Activated T-cell treated with anti-CD3 and anti-CD28 coated beads, Interleukin-2, amount 50 U/mL, for 72 hours (primary cell): Measurements from ENCODE around the gene SAMSN1. TPM values are rescaled to one million over a fixed set of nuclear protein-coding genes. Genes with fewer than 3 reads are reported as not detected.

Experiments
- ATAC-seq, 2 donors: fragments of 150-1000 bp; cut with Tn5 transposase; replicated peaks in 1 of 2; 2 replicates each; pipeline ENCODE4 v1.10.0; 2021; ENCODE audit warnings: moderate library complexity in 2 of 2, mild to moderate bottlenecking in 1 of 2
- DNase-seq, 2 donors: peaks; one replicate each; pipeline ENCODE4 v3.0.0; 2021 to 2022; ENCODE audit warnings: mixed read lengths in 1 of 2
- H3K27ac Mint-ChIP-seq: one replicate; pipeline ENCODE4 v1.8.0; 2022; ENCODE audit warnings: mild to moderate bottlenecking, moderate library complexity, mixed read lengths
- H3K27me3 Mint-ChIP-seq: one replicate; pipeline ENCODE4 v1.8.0; 2022; ENCODE audit warnings: low read depth, mixed read lengths
- H3K36me3 Mint-ChIP-seq, 2 donors: one replicate each; pipeline ENCODE4 v1.8.0; 2022; ENCODE audit warnings: mixed read lengths in 2 of 2, mild to moderate bottlenecking in 1 of 2; ENCODE audit not compliant: insufficient read depth in 2 of 2
- H3K4me1 Mint-ChIP-seq: one replicate; pipeline ENCODE4 v1.8.0; 2022; ENCODE audit warnings: low read depth, mixed read lengths
- H3K4me3 Mint-ChIP-seq, 2 donors: one replicate each; pipeline ENCODE4 v1.8.0; 2022; ENCODE audit warnings: mild to moderate bottlenecking in 2 of 2, mixed read lengths in 2 of 2, moderate library complexity in 2 of 2
- H3K9me3 Mint-ChIP-seq, 2 donors: one replicate each; pipeline ENCODE4 v1.8.0; 2022; ENCODE audit warnings: mixed read lengths in 2 of 2
- total RNA-seq, 2 donors: library from RNA; stranded (reverse); gene quantifications; one replicate each; pipeline ENCODE4 v1.2.3, GENCODE V29; 2022

The SAMSN1 gene
- total RNA-seq, 2 donors from 2014 or later, result 65.4 to 69.1 TPM

DNA sequence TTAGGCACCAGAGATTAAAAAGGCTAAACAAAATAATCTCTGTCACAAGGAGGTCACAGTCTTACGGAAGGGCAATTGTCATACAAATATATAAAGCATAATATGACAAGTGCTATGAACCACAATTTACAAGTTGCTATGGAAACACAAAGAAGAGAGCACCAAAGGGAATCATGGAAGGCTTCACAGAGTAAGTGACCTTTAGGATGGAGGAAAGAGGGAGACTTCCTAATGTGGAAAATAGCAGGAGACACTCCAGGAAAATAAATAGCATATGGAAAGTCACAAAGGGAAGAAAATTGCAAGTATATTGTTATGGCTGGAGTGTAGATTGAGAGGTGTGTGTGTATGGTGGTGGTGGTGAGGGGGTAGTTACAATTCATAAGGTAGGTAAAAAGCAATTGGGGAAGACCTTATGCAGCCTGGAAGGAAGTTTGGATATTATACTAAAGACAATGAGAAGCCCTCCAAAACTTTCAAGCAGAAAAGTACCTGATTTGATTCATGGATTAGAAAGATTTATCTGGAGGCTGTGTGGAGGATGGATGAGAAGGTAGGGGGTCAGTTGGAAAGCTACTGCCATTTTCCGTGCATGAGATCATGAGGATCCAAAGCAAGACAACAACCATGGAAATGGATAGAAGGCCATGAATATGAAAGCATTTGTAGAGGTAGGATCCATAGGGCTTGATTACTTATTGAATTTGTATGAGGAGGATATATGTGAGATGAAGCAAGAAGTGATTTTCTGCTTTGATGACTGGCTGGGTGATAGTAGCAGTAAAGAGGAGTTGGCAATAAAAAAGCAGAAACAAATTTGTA is 61.7 kb downstream of the SAMSN1 start:
- H3K4me1 Mint-ChIP-seq, result peaks cover 87% of the 10 kb centered on the region

DNA sequence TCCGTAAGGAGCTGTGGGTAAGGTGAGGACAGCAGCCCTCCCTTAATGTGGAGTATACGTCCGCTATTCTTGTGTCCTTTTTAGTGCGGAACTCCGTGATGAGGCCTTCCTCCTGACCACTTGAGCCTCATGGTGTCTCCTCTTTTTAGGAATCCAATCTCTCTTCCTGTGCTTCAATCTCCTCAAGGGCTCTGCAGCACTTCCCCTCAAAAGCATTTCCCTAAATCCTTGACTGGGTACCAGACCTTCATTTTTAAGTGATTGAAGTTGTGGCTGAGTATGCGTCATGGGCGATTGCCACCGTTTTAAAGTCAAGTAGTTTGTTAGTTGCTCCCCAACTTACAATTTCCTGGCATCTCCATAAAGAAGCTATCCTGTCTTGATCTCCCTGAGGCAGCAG is 62.8 kb downstream of the SAMSN1 start:
- Mint-ChIP-seq H3K9me3 (peaks cover 0 to 3% of the 10 kb centered on the region in 2 donors), H3K4me3 (peak overlapping the region in 1 of 2 donors; percentile 37), H3K36me3 (peaks cover 12 to 15% of the 10 kb centered on the region in 2 donors), H3K4me1 (peaks cover 81% of the 10 kb centered on the region), H3K27ac (peak overlapping the region; percentile 93), H3K27me3 (no peaks in the 10 kb centered on the region)
- no peak for DNase-seq
- no peak for ATAC-seq

More for the DNA sequence above, 61.7 kb downstream of the SAMSN1 start:
- H3K36me3 Mint-ChIP-seq, result peaks cover 12 to 15% of the 10 kb centered on the region in 2 donors
- H3K9me3 Mint-ChIP-seq, result peaks cover 0 to 3% of the 10 kb centered on the region in 2 donors
- H3K27ac Mint-ChIP-seq, result peak overlapping the region; percentile 17
- DNase-seq (no peak), ATAC-seq (no peak)
- H3K27me3 Mint-ChIP-seq, result no peaks in the 10 kb centered on the region
- H3K4me3 Mint-ChIP-seq, result no peak overlapping the region

DNA sequence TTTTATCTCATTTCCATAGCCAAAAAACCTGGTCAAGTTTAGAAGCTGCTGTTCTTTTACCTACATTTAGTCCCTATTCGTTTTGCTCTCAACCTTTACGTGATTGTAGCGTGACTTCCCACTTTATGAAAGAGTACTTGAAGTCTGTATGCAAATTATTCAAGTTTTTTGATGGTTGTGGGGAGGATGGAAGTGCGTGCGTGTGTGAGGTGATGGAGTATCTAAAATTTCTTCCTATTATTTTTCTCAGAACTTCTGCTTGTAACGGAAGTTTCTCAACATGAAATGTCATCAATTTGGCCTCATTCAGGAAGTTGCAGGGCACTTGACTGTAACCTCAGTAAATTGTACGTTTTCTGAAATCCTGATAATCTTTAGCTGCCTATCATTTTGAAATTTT is 64.0 kb downstream of the SAMSN1 start:
- peaks cover 12 to 15% of the 10 kb centered on the region in 2 donors for H3K36me3 Mint-ChIP-seq
- ATAC-seq (peak; percentile 56 to 67), DNase-seq (no peak)
- H3K9me3 Mint-ChIP-seq, result peaks cover 0 to 3% of the 10 kb centered on the region in 2 donors
- H3K27me3 Mint-ChIP-seq, result no peaks in the 10 kb centered on the region
- H3K27ac Mint-ChIP-seq, result peak overlapping the region; percentile 93
- peak overlapping the region; percentile 69 to 85 for H3K4me3 Mint-ChIP-seq
- H3K4me1 Mint-ChIP-seq, result peaks cover 70% of the 10 kb centered on the region

DNA sequence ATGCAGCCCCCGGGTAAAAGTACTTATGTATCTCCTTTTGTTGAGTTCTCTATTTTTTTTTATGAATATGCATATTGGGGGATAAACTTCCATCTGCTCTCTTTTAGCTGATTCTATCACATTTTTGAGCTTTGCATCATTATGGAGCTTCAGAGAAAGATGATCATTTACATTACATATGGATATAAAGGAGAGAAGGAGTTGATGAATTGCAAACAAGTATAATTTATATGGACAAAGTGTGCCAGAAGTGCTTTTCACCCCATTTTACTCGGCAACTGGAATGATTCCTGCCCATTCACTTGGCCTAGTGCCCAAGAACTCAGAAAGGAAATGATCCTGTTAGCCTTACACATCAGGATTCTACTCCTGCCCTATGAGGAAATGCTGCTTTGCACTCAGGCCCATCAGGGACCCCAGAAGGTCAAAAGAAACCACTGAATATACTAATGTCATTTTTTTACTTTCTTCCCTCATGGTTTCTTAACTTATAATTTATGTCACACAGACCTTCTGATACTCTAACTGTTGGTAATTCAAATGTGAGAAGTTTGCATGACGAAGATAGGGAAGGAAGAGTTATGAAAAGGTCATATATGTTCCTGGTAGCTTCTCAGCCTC is 65.6 kb downstream of the SAMSN1 start:
- H3K27ac Mint-ChIP-seq, result peak overlapping the region; percentile 64
- H3K9me3 Mint-ChIP-seq, result peaks cover 0 to 3% of the 10 kb centered on the region in 2 donors
- H3K36me3 Mint-ChIP-seq, result peaks cover 10 to 15% of the 10 kb centered on the region in 2 donors
- ATAC-seq (no peak), DNase-seq (no peak)
- H3K27me3 Mint-ChIP-seq, result no peaks in the 10 kb centered on the region
- no peak overlapping the region for H3K4me3 Mint-ChIP-seq
- H3K4me1 Mint-ChIP-seq, result peaks cover 61% of the 10 kb centered on the region

DNA sequence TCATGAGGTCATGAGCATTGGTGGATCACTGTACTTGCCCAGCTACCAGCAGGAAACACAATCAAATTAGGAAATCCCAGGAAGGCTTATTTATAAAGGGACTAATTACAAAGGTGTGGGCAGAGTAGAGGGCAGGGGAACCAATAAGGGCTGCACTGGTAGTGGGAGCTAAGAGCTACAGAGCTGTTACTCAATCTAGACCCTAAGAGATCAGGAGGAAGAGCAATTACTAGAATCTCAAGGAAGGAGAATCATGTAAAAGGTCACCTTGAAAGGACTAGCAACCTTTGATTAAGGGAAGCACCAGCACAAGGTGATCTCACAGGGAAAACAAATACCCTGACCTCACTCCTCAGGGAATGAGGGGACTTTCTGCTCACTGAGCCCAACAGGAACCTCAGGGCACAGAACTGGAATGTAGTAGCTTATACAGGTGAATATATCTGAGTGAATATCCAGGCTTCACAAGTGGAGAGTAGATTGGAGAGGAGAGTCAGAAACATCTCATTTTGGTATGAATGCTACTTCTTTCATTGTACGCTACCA is 66.8 kb downstream of the SAMSN1 start:
- no peak overlapping the region for H3K4me3 Mint-ChIP-seq
- no peaks in the 10 kb centered on the region for H3K9me3 Mint-ChIP-seq
- DNase-seq, result no peak
- peaks cover 5 to 7% of the 10 kb centered on the region in 2 donors for H3K36me3 Mint-ChIP-seq
- H3K4me1 Mint-ChIP-seq, result peaks cover 54% of the 10 kb centered on the region
- H3K27me3 Mint-ChIP-seq, result no peaks in the 10 kb centered on the region
- peak overlapping the region; percentile 6 for H3K27ac Mint-ChIP-seq
- peak in 1 of 2 donors; percentile 15 for ATAC-seq

DNA sequence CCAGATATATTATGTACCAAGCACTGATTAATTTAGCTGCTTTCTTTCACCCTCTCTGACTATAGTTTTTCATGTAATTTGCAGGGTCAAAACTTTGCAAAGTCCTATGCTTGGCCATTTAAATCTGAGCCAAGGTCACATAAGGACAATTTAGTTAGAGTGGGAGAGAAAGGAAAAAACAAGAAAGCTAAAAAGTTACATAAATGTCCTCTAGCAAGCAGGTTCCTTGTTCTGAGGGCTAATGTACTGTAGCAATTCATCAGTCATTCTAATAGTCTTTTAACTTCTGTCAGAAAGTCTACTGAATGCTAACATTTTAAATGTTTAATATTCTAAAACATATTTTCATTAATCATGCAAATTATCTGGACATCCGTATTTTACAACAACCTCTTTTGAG is 68.3 kb downstream of the SAMSN1 start:
- H3K4me1 Mint-ChIP-seq, result peaks cover 39% of the 10 kb centered on the region
- H3K4me3 Mint-ChIP-seq, result no peak overlapping the region
- H3K27me3 Mint-ChIP-seq, result no peaks in the 10 kb centered on the region
- H3K27ac Mint-ChIP-seq, result peak overlapping the region; percentile 65
- H3K9me3 Mint-ChIP-seq, result no peaks in the 10 kb centered on the region
- no peak for ATAC-seq
- DNase-seq, result no peak
- peaks cover 0 to 3% of the 10 kb centered on the region in 2 donors for H3K36me3 Mint-ChIP-seq

DNA sequence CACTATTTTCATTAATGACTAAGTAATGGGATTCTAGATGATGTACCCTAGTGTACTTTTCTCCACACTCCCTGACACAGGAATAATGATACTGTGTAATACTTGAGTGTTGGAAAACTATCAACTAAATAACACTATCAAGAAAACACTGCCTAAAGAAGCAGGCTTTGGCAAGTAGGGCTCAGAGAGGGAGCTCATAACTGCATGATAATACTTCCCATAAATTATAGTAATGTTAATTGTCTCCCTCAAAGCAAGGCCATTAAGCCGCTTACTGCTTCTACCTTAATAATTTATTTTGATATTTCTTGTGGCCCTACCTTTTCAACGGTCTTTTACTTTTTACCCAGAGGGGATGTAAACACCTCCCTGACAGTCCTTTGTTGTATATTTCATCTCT is 69.0 kb downstream of the SAMSN1 start:
- Mint-ChIP-seq H3K27ac (no peak overlapping the region), H3K4me1 (peaks cover 34% of the 10 kb centered on the region), H3K9me3 (no peaks in the 10 kb centered on the region), H3K4me3 (no peak overlapping the region), H3K27me3 (no peaks in the 10 kb centered on the region), H3K36me3 (peaks cover 0 to 2% of the 10 kb centered on the region in 2 donors)
- DNase-seq (no peak), ATAC-seq (no peak)

DNA sequence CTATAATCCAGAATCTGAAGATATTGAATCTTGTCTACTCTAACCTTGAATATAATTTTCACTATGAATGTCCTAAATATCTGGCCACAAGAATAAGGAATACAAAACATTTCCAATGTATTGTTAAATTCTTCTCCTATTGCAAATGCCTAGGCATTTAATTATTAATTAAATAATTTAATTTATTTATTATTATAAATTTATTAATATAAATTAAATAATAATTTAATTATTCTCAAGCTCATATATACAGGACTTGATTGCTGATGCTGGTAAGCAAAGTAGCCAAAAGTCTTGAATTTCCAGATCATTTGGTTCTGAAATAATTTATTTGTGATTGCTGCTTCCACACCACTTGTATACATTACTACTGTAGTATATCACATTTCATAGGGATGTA is 71.1 kb downstream of the SAMSN1 start:
- H3K36me3 Mint-ChIP-seq, result no peaks in the 10 kb centered on the region
- H3K4me3 Mint-ChIP-seq, result no peak overlapping the region
- DNase-seq, result no peak
- H3K9me3 Mint-ChIP-seq, result peaks cover 0 to 1% of the 10 kb centered on the region in 2 donors
- peaks cover 15% of the 10 kb centered on the region for H3K4me1 Mint-ChIP-seq
- H3K27ac Mint-ChIP-seq, result no peak overlapping the region
- no peaks in the 10 kb centered on the region for H3K27me3 Mint-ChIP-seq
- no peak for ATAC-seq

DNA sequence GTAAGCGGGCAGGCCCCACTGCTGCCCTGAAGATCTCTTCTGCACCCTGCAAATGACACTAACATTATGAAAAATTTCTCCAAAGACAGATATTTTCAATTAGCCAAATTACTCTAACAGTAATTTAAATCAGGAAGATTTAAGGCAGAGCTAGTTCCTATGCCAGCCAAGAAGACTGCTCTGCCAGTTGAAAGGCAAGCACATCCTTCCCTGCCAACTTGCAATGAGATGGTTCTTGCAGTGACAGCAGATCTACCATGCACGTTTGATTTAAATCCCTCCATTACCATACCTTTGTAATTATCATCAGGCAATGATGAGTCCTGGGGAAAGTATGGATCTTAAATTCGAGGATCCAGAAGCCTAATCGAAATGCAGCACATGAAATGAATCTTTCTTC is 76.5 kb downstream of the SAMSN1 start:
- peaks cover under 1% of the 10 kb centered on the region for H3K4me1 Mint-ChIP-seq
- peaks cover 0 to 3% of the 10 kb centered on the region in 2 donors for H3K36me3 Mint-ChIP-seq
- ATAC-seq (no peak), DNase-seq (no peak)
- no peaks in the 10 kb centered on the region for H3K27me3 Mint-ChIP-seq
- no peak overlapping the region for H3K27ac Mint-ChIP-seq
- H3K4me3 Mint-ChIP-seq, result no peak overlapping the region
- H3K9me3 Mint-ChIP-seq, result peaks cover 0 to 1% of the 10 kb centered on the region in 2 donors

DNA sequence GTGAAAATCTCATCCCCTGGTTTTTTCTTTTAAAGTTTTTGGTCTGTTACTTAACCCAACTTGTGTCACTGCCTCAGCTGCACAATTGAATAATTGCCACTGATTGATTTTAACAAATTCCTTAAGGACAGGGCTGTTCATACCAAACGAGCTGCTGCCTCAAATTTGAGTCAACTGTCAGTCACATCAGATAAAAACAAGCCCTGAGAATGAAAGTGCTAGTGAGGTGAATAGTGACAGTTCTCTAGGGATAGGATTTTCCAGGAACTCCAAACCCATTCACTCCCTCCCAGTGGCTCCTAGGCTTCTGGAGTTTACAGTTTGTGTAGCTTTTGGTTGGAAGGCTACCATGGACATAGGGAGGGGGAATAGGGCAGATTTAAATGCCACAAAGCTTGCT is 79.4 kb downstream of the SAMSN1 start:
- peaks cover 4% of the 10 kb centered on the region for H3K4me1 Mint-ChIP-seq
- no peaks in the 10 kb centered on the region for H3K27me3 Mint-ChIP-seq
- peaks cover 0 to 6% of the 10 kb centered on the region in 2 donors for H3K9me3 Mint-ChIP-seq
- no peak overlapping the region for H3K27ac Mint-ChIP-seq
- peaks cover 0 to 3% of the 10 kb centered on the region in 2 donors for H3K36me3 Mint-ChIP-seq
- ATAC-seq (no peak), DNase-seq (no peak)
- H3K4me3 Mint-ChIP-seq, result no peak overlapping the region

DNA sequence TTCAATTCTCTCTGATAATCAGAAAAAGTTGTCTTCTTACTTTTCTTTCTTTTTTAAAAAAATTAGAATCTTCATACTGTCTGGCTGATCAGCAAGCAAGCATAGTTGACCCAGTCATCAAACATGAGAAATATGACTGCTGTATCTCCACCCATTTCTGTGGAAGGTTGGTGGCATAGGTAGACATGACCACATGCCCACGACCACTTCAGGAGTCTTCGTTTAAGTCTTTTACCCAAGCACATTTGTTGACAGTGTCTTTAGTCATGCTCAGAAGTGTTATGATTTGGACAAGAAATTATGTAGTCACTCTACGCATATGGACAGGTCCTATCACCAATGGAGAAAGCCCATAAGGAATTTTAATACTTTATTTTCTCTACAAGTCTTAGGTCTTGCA is 88.4 kb downstream of the SAMSN1 start:
- no peak overlapping the region for H3K4me3 Mint-ChIP-seq
- no peaks in the 10 kb centered on the region for H3K27me3 Mint-ChIP-seq
- ATAC-seq, result peak; percentile 23 to 52

DNA sequence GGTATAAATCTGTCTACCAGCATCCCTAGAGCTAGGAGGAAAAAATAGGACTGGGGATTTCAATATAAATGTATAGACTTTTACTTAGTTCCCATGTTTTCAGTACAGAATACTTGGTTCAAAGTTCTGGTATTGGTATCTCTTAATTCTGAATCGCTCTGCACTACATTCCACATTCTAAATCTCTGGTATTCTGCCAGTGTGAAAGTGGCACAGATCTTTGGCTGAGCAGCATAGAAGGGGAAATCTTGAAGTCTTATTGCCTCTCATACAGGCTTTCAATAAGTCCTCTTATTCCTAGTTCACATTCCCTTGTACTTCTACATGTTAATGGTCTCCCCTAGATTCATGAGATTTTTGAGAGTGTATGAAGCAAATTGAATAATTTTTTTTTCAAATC is 89.2 kb downstream of the SAMSN1 start:
- Mint-ChIP-seq H3K27me3 (no peaks in the 10 kb centered on the region), H3K9me3 (peaks cover 0 to 2% of the 10 kb centered on the region in 2 donors), H3K27ac (no peak overlapping the region), H3K4me1 (peaks cover 39% of the 10 kb centered on the region), H3K4me3 (no peak overlapping the region), H3K36me3 (no peaks in the 10 kb centered on the region)
- ATAC-seq, result no peak
- no peak for DNase-seq

More for the DNA sequence above, 88.4 kb downstream of the SAMSN1 start:
- no peak for DNase-seq
- H3K27ac Mint-ChIP-seq, result no peak overlapping the region
- no peaks in the 10 kb centered on the region for H3K36me3 Mint-ChIP-seq
- peaks cover 31% of the 10 kb centered on the region for H3K4me1 Mint-ChIP-seq
- H3K9me3 Mint-ChIP-seq, result peaks cover 0 to 5% of the 10 kb centered on the region in 2 donors
